GM18511 (cell line): ENCODE results near the gene SEC23A.

Experiments
- ATAC-seq: cut with Tn5 transposase; IDR thresholded peaks from one replicate; pipeline ENCODE4 v1.9.1; 2021; ENCODE audit warnings: mild to moderate bottlenecking, moderate library complexity; ENCODE audit not compliant: unreplicated experiment

Gene SEC23A

DNA sequence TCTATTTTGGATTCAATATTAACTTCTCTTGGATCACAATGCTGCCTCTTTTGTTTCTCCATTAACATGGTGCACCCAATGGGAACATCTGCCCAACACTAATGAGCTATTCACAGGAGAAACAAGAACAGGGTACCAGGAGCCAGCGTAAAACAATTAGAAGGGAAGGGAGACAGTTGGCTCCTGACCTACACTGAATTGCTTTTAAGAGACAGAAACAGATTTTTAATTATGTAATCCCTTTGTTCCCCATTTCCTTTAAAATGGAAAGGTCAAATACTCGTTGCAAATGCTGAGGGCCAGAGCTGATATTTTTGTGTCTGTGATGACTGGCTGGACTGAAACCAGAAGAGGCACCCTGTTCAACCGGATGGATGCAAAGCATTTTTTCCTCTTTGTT is 108.3 kb downstream of the SEC23A start:
- no peak for ATAC-seq

DNA sequence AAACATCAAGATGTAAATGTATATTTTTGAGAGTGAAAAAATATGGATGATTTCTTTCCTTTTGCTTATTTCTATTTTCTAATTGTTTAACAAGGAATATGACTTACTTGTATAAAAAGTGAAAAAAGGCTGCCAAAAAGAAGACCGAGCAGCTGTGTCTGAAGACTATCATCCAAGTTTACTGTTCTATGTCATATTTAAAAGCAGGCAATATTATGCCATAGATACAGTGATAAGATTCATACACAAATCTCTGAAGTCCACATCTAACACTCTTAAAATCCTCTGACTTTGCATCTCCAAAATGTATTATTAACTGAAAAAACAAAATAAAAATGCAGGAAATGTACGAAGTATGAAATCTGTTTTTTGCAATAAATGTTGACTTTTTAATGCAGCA is 109.1 kb downstream of the SEC23A start:
- ATAC-seq, result no peak

DNA sequence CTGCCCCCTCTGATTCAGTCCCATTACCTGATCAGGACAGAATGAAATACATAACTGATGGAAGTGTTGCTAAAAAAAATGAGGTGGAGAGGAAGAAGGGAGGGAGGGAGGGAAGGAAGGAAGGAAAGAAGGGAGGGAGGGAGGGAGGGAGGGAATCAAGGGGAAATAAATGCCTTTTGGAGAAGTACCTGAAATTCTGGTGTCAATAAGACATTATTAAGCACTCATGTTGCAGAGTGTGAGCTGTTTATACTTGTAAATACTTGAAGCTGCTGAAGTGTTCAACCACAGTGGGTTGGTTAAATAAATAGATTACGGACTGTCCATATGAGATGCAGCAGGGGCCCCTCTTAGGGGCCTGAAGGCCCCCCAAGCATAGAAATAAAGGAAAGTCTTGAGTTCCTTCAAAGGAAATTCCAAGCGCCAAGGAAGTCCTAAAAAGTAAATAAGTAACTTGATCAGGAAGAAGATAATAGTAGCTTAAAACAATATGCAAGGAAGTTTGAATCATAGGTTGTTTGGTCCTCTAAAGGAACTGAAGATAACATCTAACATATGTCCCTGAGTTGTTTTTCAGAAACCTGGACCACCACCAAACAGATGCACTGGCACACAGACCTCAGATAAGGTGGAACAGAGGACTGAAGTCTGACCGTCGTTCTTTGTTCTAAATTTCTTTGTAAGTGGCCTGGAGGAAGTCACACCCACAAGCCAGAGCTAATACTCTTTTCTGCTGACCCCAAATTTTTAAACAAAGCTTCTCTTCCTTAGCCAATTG is 110.8 kb downstream of the SEC23A start:
- ATAC-seq, result no peak

DNA sequence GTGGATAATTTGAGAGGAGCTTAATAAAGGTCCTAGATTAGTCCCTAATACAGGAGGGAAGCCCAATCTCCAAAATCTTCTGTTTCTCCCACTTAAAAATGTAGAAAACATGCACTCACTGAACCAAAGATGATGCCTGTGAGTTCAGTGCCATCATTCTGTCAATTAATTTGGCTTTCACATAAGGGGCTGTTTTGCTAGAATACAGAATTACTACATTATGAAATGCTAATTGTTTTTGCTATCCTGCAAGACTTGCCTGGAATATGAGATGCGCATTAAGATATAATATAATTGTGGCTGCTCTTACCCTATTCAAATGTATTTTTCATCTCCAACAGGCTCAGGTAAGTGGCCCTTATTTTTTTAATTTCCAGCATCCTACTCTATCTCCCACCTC is 111.7 kb downstream of the SEC23A start:
- ATAC-seq, result no peak

DNA sequence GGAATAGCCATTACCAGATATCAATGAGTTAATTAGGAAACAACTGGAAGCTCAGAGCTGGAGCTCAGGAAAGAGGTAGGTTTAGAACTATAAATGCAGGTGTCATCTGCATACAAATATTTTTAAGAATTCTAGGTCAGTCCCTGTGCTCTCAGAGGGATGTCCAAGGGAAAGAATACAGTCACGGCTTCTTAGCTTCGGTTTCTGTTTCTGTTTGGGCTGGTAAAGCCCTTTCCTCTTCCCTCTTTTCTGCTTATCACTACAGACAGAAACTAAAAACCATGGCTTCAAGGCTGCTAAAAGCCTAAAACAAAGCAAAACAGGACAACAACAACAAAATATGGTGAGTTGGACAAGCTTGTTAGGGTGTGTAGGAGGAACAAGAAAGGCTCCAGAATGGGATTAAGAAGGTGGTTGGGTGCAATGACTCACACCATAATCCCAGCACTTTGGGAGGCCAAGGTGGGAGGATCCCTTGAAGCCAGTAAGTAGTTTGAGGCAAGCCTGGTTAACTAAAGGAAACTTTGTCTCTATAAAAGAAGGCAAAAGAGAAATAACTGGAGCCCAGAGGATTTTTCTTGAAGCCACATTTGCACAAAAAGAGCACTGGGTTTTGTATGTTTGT is 113.0 kb downstream of the SEC23A start:
- peak; percentile 95 for ATAC-seq

DNA sequence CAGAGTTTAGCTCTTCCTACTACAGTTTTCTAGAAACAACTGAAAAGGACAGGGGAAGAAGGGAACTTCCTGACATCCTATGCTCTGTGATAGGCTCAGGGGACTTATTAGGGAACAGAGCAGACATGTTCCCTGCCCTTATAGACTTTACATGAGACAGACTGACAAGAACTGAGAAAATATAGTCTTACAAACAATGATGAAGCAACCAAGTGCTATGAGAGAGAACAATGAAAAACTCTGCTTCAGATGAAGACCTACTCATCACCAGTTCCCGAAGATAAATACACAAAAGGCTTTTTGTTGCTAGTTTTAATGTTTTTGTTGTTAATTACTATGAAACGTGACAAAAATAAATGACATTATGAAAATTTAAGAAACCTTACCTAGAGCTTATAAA is 115.3 kb downstream of the SEC23A start:
- ATAC-seq, result no peak

DNA sequence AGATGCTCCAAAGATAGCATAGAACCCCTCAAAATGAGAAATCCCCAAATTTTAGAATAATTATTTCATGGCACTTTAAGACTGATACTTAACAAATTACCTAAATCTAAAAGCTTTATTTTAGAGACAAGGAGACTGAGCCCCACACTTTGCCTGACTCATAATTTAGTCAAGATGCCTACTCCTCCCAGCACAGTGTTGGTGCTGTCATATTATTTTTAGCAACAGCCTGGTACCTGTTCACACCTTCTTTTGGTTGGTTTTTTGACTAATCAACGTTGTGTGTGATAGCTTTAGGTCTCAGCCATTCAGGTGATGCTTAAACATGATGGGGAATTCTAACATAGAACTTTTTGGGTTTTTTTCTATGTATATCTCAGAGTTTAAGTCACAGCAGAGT is 120.2 kb downstream of the SEC23A start:
- no peak for ATAC-seq

DNA sequence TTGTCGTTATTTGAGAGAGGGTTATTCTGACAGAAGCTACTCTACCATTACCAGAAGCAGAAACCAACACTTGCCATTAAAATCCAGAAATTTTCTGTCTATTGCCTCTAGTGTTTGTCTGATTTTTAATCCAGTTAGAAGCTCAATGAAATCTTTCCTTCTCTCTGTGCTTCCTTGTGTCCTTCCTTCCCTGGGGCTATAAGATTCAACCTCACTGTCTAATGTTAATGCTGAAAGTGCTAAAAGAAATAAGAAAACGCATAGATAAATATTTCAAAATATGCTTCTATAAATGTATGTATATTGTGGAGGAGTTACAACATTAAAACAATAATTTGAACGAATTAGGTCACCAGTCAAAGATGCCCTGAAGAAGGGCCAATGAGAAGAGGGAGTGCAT is 120.8 kb downstream of the SEC23A start:
- ATAC-seq, result no peak
